GM21576 (cell line): ENCODE results near the gene DHRS3.
"Not testable (repeated sequence)": the region's sequence is repeated elsewhere in the genome, so short reads cannot be mapped to it uniquely, and the experiment has no call there.

Source experiments
- ATAC-seq: cut with Tn5 transposase; IDR thresholded peaks from one replicate; pipeline ENCODE4 v1.9.1; 2021; ENCODE audit warnings: mild to moderate bottlenecking, moderate library complexity; ENCODE audit not compliant: unreplicated experiment

DHRS3 gene

DNA sequence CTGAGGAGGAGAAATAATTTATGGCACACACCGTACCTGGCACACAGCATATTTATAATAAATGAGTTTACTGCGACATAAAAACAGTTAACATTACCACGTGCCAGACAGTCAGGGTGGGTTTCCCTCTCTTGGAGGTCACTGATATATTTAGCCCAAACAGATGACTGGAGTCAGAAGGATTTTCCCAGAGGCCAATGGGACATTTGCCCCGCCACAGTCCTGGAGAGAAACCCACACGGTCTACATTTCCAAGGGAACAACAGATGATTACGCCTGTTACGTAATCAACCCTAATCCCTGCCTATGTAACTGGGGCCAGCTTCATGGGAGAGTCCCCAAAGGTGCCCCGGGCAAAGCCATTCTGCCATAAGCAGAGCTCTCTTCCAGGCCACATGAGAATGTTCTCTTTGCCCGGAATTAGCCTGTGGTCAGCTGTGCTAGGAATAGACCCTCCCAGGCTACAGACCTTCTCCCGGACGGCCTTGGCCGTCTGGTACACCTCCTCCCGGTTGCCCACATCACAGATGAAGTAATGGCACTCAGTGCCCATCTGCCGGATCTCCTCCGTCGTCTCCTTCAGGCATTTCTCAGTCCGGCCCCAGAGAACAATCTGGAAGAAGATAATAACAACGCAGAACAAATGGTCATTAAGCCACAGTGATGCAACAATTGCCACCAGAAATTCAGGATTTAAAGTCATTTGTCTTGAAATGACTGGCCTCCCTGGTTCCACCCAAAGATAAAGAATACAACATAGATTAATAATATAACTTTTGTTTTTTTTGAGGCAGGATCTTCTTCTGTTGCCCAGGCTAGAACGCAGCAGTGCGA lies 37.7 kb downstream of the DHRS3 start:
- no peak for ATAC-seq

DNA sequence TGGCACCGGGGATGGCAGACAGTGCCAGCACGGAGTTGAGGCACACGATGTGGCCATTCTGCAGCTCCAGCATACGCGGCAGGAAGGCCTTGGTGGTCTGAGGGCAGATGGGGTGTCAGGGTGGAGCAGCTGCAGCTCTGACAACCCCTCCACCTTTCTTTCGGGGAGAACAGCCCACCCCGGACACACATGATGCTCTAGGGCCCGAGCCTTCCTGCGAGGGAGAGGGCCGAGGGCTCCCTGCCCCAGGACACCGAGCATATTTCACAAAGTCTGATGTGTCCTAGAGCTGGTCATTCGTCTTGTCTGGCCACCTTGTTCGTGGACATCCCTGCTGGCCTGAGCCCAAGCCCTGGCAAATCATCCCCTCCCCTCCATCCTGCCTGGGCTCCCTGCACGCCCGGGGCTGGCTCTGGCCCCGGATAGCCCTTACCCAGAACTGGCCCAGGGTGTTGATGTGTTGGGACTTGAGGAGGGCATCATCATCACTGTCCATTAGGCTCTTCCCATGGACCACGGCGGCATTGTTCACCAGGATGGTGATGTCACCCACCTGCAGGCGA lies 39.1 kb downstream of the DHRS3 start:
- ATAC-seq: no peak

GRCh38 chr1:12577020-12577419 lies 41.0 kb downstream of the DHRS3 start:
- ATAC-seq: no peak

DNA sequence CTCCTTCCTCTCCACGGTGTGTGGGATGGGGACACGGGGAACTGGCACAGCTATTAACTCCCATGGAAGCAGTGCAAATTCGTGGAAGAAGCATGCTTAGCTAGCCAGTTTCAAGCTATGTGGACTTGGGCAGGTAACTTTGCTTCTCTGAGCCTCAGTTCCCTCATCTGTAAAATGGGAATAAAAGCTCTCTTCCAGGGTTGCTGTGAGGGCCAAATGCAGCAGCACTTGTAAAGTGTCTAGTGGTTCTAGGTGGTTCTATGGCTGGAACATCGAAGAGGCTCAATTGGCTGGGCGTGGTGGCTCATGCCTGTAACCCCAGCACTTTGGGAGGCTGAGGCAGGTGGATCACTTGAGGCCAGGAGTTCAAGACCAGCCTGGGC lies 43.3 kb downstream of the DHRS3 start:
- no peak for ATAC-seq

DNA sequence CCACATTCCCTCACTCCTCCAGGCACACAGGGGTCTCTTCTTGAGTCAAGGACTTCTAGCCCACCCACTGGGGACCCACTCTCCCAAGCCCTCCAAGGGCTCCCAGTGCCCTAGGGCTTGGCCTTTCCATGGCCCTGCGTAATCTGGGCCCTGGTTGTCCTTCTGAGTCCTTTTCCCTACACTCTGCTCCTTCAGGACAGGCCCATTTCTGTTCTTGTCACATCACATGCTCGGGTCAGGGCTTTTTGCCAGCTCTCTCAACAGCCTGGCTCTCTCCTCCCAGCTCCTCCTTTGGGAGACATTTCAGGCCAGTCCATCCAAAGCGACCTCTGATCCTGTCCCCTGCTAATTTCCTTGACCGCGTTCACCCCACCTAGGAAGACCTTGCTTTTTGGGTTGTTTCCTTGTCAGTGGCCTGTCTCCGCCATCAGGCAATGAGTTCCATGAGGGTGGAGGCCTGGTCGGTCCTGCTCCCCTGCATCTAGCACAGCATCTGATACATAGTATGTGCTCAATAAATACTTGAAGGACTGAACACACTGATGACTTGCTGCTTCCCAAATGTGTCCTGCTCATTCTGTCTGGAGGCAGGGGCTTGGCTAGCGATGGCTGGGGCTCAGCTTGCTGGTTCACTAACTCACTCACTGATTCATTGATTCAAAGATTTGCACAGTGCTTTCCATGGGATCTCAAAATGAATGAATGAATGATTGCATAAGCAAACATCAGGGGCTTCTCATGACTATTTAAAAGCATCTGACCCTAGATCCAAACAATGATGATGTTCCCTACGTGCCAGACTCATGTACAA lies 44.8 kb downstream of the DHRS3 start:
- ATAC-seq: no peak

GRCh38 chr1:12572522-12572921 lies 45.5 kb downstream of the DHRS3 start:
- no peak for ATAC-seq

DNA sequence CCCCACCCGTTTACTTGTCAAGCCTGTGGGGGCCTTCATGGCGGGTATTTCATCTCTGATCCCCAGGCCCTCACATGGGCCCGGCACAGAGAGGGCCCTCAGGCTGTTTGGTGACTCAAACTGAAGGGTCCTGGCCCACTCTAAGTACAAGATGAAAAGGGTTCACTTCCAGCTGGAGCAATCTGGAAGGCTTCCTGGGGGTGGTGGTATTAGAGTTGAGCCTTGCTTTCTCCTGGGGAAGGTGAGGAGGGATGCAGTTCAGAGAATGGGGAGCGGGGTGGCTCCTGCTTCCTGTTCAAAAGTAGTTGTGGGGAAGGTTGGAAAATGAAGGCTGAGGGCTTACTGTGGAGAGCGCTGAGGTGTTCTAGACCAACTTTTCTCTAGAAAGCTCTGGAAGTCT lies 47.7 kb downstream of the DHRS3 start:
- no peak for ATAC-seq

DNA sequence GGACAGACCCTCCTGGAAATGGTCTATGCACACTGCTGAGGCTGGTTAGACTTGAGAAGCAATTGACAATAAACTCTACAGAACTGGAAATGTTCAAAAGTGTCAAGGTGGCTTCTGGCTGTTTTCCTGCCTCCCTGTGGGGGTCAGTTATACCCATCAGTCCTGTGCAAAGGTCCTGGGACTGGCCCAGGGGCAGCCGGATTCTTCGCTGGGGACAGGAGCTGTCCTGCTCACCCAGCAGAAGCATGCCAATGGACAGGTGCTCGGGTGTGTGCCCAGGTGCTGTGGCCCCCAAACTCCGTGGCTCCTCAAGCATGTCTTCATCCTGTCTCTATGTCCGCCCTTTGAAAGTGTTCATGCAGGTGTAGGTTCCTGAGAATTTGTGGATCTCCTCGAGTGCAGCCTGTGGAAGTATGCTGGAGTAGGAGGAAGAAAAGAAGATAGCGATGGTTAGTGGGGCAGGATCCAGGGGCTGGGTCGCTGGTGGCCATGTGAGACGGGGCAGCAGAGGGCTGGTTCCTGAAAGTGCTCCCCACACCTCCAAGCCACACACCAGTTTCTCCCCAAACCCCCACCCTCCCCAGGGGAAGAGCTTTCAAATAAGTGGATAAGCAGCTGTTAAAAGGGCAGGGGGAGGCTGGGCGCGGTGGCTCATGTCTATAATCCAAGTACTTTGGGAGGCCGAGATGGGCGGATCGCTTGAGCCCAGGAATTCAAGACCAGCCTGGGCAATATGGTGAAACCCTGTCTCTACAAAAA lies 49.8 kb downstream of the DHRS3 start:
- ATAC-seq: no peak

GRCh38 chr1:12567288-12567819 lies 50.7 kb downstream of the DHRS3 start:
- ATAC-seq: no peak

DNA sequence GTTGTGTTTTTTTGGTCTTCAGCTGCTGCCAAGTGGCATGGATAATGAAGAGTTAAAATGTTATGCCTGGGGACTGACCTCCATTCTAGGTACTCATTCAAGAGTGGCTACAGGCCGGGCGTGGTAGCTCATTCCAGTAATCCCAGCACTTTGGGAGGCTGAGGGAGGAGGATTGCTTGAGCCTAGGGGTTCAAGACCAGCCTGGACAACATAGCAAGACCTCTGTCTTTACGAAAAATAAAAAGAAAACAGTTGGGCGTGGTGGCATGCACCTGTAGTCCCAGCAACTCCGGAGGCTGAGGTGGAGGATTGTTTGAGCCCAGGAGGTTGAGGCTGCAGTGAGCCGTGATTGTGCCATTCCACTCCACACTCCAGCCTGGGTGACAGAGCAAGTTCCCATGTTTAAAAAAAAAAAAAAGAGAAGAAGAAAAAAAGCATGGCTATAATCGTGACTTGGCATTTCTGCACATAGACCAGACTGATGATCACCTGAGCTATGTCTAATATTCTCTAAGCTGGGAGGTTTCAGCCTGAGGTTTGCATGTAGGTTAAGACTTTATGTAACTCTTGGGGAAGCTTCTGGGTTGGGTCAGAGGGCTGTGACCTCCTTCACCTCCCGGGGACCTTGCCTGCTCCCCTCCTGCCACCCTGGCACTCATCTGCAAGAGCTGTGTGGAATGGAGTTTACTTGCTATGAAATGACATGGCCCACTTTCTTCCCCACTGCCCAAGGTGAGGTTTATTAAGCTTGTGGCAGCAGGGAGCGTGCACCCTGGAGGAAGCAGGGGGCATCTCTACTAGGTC lies 51.3 kb downstream of the DHRS3 start:
- ATAC-seq: no peak

DNA sequence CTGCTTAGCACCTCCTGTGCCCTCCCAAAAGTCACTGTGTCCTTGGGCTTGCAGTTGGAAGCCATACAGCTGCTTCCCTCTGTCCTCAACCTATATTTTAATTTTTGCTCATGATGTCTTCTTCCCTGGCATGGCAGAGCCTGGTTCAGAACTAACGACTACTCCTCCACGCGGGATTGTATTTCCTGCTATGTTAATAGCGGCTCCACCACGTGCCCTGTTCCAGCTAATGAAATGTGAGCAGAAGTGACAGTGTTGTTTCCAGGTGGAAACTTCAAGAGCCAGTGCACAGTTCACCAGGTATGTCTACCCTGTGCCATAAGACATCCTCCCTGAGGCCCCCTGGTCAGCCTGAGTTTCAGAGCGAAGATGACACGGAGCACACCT lies 52.1 kb downstream of the DHRS3 start:
- no peak for ATAC-seq

GRCh38 chr1:12565094-12565965 lies 52.7 kb downstream of the DHRS3 start:
- no peak for ATAC-seq

- ATAC-seq: not testable (repeated sequence)
Observed at GRCh38 chr1:12564251-12564650, 53.8 kb downstream of the DHRS3 start.

DNA sequence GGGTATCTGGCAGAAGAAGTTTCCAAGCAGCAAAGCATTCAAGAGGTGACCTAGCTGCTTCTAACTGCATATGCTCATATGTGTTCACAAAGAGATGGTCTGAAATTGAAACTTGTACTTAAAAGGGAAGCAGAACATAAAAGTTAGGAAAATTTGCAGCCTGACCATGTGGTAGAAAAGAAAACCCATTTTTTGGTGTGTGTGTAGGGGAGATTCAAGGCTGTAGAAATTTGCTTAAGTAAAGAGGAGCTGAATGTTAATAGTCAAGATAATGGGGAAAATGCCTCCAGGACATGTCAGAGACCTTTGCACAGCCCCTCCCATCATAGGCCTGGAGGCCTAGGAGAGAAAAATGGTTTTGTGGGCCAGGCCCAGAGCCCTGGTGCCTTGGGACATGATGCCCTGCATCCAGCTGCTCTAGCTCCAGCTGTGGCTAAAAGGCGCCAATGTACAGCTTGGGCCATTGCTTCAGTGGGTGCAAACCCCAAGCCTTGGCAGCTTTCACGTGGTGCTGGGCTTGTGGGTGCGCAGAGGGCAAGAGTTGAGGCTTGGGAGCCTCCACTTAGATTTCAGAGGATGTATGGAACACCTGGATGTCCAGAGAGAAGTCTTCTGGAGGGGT lies 54.9 kb downstream of the DHRS3 start:
- no peak for ATAC-seq

GRCh38 chr1:12561121-12561520 lies 56.9 kb downstream of the DHRS3 start:
- no peak for ATAC-seq

DNA sequence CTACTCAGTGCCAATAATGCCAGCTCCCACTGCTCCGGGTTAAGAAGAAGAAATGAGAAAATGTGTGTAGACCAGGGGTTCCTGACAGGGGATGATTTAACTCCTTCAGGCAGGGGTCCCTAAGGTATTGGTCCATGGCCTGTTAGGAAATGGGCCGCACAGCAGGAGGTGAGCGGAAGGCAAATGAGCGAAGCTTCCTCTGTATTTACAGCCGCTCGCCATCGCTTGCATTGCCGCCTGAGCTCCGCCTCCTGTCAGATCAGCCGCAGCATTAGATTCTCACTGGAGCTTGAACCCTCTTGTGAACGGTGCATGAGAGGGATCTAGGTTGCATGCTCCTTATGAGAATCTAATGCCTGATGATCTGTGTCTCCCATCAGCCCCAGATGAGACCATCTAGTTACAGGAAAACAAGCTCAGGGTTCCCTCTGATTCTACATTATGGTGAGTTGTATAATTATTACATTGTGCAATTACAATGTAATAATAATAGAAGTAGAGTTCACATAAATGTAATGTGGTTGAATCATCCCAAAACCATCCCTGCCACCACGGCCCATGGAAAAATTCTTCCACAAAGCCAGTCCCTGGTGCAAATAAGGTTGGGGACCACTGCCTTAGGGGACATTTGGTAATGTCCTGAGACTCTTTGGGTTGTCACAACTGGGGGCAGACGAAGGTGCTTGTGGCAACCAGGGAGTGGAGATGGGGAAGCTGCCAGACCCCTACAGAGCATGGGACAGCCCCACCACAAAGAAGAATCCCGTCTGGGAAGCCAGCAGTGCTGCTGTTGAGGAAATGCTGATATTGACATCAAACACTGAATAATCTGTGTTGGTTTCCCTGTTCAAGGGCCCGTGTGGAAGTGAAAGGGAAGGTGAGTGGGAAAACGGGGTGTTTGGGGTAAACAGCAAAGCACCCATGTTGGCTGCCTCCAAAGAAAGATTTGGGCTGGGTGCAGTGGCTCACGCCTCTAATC lies 60.8 kb downstream of the DHRS3 start:
- ATAC-seq: no peak

DNA sequence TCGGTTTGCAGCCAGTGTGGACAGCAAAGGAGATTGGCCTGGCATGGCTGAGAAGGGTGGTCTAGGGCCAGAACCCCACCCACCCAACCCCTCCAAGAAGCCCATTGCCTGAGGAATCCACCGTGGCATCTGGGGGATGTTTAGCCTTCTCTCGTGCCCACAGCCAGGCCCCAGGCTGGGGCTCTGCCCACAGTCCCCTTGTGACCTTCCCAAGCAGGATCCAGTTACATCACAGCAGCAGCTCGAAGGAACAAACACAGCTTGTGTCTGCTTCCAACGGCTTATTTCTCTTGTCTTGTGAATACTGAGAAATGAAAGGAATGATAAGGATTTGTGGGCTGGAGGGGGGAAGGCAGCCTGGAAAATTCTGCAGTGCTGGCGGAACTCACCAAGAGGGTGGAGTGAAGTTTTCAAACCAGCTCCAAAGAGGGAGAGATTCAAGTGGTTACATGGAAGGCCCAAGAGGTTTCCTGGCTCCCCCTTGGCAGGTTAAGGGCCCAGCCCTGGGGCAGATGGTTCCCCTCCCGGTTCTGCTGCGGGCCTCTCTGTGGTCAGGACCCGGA lies 61.6 kb downstream of the DHRS3 start:
- no peak for ATAC-seq
